22Rv1 (cell line): ENCODE data around the gene CD22.

Source experiments
- H3K27ac ChIP-seq: fragments of 450-650 bp; 2 replicates; pipeline ENCODE4 v1.5.1; 2017
- CTCF ChIP-seq: fragments of 450-650 bp; IDR thresholded peaks from 2 replicates; pipeline ENCODE4 v1.5.1; 2017; ENCODE audit warnings: mild to moderate bottlenecking
- ZFX ChIP-seq: fragments of 450-650 bp; IDR thresholded peaks from 2 replicates; pipeline ENCODE4 v1.6.1; 2017; ENCODE audit warnings: antibody characterized with exemption, borderline replicate concordance

The CD22 gene

GRCh38 chr19:35293363-35293739, 35.6 kb upstream of the CD22 start:
- no peak for TF ChIP-seq ZFX
- TF ChIP-seq CTCF = no peak
- no peak overlapping the region for H3K27ac ChIP-seq

GRCh38 chr19:35293808-35294207, 35.2 kb upstream of the CD22 start:
- TF ChIP-seq ZFX = no peak
- no peak for TF ChIP-seq CTCF
- H3K27ac ChIP-seq = no peak overlapping the region

GRCh38 chr19:35294328-35294727, 34.7 kb upstream of the CD22 start:
- no peak for TF ChIP-seq CTCF
- TF ChIP-seq ZFX = no peak
- H3K27ac ChIP-seq = no peak overlapping the region

DNA sequence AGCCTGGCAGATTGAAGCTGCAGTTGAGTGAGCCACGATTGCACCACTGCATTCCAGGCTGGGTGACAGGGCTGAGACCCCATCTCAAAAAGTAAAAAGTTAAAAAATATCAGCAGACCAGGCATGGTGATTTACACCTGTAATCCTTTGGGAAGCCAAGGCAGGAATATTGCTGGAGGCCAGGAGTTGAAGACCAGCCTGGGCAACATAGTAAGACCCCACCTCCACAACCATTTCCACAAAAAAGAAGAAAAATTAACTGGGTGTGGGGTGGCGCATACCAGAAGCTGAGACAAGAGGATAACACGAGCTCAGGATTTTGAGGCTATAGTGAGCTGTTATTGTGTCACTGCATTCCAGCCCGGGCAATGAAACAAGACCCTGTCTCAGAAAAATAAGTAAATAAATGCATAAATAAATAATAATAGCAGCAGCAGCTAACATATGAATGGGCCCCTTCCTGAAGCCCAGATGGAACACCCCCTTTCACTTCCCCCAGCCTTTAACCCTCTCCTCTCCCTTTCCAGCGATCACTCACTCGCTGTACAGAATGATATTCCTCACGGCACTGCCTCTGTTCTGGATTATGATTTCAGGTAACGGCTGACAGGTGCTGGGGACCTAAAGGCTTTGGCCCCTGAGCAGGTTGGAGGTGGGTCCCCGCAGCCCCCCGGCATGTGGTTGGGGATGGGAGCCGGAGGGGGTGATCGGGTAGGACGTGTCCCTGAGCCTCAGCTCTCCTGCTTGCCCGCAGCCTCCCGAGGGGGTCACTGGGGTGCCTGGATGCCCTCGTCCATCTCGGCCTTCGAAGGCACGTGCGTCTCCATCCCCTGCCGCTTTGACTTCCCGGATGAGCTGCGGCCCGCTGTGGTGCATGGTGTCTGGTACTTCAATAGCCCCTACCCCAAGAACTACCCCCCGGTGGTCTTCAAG, 33.9 kb upstream of the CD22 start:
- no peak overlapping the region for H3K27ac ChIP-seq
- TF ChIP-seq ZFX (no peak), CTCF (no peak)

DNA sequence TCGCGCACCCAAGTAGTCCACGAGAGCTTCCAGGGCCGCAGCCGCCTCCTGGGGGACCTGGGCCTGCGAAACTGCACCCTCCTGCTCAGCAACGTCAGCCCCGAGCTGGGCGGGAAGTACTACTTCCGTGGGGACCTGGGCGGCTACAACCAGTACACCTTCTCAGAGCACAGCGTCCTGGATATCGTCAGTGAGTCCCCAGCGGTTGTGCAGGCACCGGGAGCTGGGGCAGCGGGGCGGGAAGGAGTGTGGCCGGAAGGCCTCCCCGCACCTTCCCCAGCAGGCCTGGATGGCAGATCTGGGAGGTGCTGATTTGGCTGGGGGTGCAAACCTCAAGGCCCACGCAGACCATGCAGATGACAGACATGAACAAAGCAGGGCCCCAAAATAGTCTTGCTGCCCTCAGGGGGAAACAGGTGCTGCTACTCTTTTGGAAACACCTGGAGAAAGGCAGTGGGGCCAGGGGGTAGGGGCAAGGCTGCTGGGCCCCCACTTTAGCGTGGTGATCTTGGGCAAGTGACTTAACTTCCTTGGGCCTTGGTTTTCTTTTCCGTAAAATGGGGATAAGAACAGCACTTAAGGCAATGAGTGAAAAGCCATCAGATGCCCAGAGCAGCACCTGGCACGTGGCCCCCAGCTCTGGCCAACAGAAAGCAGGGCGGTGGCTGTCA, 33.1 kb upstream of the CD22 start:
- no peak for TF ChIP-seq ZFX
- no peak for TF ChIP-seq CTCF
- no peak overlapping the region for H3K27ac ChIP-seq

- TF ChIP-seq CTCF (no peak), ZFX (no peak)
- H3K27ac ChIP-seq = no peak overlapping the region
Measured at GRCh38 chr19:35296644-35297514, 32.1 kb upstream of the CD22 start.
